ENCODE results near the gene PPM1A. TPM values are rescaled to one million over a fixed set of nuclear protein-coding genes. Genes with fewer than 3 reads are reported as not detected.

Gene PPM1A
- total RNA-seq, 2 donors from 2014 or later, result 37.0 to 42.4 TPM

DNA sequence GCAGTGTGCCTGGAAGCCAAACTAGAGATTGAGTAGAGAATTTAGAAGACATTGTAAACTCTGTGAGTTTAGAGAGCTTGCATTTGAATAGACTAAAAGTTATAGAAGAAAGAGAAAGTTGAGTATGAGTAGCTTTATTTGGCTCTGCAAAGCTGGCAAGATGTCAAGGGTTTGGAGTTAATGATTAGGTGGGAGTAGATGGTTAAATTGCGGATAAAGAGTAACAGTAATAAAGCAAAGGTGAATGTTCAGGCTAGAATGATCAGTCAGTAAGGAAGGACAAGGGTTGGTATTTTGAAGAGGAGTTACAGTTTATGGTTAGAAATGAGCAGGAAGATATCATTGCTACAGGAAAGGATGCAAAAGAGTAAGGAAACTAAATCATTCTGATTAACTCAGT is 5.2 kb downstream of the PPM1A start:
- peaks cover 0 to 66% of the 10 kb centered on the region in 2 donors for H3K4me1 ChIP-seq
- no peaks in the 10 kb centered on the region for H3K27me3 ChIP-seq
- TF ChIP-seq, protein P1, sequence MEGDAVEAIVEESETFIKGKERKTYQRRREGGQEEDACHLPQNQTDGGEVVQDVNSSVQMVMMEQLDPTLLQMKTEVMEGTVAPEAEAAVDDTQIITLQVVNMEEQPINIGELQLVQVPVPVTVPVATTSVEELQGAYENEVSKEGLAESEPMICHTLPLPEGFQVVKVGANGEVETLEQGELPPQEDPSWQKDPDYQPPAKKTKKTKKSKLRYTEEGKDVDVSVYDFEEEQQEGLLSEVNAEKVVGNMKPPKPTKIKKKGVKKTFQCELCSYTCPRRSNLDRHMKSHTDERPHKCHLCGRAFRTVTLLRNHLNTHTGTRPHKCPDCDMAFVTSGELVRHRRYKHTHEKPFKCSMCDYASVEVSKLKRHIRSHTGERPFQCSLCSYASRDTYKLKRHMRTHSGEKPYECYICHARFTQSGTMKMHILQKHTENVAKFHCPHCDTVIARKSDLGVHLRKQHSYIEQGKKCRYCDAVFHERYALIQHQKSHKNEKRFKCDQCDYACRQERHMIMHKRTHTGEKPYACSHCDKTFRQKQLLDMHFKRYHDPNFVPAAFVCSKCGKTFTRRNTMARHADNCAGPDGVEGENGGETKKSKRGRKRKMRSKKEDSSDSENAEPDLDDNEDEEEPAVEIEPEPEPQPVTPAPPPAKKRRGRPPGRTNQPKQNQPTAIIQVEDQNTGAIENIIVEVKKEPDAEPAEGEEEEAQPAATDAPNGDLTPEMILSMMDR (IDR thresholded peaks at IDR 0.05), result no peak
- H3K9me3 ChIP-seq, result no peaks in the 10 kb centered on the region
- H3K4me3 ChIP-seq, result no peak overlapping the region
- no peak overlapping the region for H3K27ac ChIP-seq
- no peak for DNase-seq (ENCODE audit: low spot score)
- H3K36me3 ChIP-seq, result no peaks in the 10 kb centered on the region

DNA sequence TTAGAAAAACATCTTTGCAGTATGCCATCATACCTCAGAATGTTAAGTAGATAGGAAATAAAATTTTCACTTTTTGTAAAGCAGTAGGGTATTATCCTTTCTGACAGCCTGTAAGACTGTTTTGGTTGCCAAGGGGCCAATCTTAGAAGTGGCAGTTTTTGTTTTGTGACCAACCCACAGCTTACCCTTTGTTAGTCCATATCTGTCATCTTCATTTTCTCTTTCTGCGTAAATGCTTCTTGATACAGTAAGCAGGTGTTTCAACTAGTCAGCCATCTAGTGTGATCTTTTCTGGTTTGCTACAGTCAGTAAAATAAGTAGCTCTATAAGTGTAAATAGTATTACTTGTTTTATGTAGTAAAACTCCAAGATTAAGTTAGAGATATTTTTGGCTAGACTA is 8.8 kb downstream of the PPM1A start:
- H3K4me3 ChIP-seq, result no peak overlapping the region
- H3K36me3 ChIP-seq, result no peaks in the 10 kb centered on the region
- TF ChIP-seq, protein P1 (IDR thresholded peaks at IDR 0.05), result no peak
- no peak for DNase-seq (ENCODE audit: low spot score)
- no peaks in the 10 kb centered on the region for H3K9me3 ChIP-seq
- H3K4me1 ChIP-seq, result peaks cover 0 to 53% of the 10 kb centered on the region in 2 donors
- no peaks in the 10 kb centered on the region for H3K27me3 ChIP-seq
- no peak overlapping the region for H3K27ac ChIP-seq

DNA sequence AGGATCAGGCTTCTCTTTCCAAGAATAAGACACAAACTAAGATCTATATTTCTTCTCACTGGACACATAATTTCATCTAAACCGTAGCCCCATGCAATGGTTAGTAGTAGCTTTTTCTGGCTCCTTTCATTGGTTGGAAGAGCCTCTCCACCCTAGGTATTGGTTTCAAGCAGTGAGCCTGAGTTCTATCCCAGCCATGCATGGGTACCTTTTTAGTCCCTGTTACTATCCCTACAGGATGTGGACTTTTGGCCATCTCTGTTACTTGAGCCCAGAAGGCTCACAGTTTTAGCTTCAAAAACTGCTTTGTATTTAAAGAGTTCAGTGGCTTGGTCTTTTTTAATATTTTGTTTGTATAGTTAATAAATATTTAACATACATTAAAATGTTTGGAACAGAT is 16.1 kb downstream of the PPM1A start:
- no peak for DNase-seq (ENCODE audit: low spot score)
- TF ChIP-seq, protein P1 (IDR thresholded peaks at IDR 0.05), result no peak
- Histone ChIP-seq H3K27me3 (no peaks in the 10 kb centered on the region), H3K4me3 (no peak overlapping the region), H3K9me3 (peaks cover 0 to 32% of the 10 kb centered on the region in 2 donors), H3K4me1 (peaks cover 0 to 10% of the 10 kb centered on the region in 2 donors), H3K36me3 (no peaks in the 10 kb centered on the region), H3K27ac (no peak overlapping the region)

DNA sequence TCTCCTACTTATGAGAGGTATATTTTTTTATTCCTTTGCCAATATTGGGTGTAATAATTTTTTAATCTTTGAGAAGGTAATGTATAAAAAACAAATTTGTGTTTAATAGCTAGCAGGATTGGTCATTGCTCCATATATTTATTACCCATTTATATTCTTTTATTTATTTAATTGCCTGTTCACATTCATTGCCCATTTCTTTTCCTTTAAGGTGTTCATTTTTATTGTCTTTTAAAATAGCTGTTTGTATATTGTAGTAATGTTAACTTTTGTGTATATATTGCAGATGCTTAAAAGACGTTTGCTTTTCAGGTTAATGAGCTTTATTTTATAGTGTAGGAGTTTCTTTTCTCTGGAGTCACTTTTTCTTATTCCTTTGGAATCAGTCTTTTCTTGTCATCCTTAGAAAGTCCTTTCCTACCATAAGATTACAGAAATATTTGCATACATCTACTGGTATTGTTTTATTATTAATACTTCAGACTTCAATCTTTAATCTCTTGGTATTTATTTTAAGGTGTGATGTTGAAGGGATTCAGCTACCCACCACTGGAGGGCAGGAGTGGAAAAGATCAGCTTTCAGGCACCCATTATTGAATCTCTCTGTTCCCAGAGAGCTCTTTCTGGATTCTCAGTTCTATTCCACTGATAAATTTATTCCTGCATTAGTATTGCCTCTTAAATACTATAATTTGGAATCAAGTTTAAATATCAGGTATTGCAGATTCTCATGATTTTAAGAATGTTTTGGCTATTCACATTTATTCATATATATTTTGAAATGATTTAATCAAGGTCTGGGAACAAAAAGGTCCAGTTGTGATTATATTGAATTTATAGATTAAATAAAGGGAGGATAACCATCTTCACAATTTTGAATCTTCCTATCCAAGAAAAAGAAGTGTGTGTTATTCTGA is 17.3 kb downstream of the PPM1A start:
- no peaks in the 10 kb centered on the region for H3K36me3 ChIP-seq
- TF ChIP-seq, protein P1 (IDR thresholded peaks at IDR 0.05), result peak in 1 of 2 donors; percentile 43
- DNase-seq (ENCODE audit: low spot score), result no peak
- H3K9me3 ChIP-seq, result peaks cover 0 to 32% of the 10 kb centered on the region in 2 donors
- H3K4me3 ChIP-seq, result no peak overlapping the region
- no peak overlapping the region for H3K27ac ChIP-seq
- peaks cover 0 to 9% of the 10 kb centered on the region in 2 donors for H3K4me1 ChIP-seq
- no peaks in the 10 kb centered on the region for H3K27me3 ChIP-seq

DNA sequence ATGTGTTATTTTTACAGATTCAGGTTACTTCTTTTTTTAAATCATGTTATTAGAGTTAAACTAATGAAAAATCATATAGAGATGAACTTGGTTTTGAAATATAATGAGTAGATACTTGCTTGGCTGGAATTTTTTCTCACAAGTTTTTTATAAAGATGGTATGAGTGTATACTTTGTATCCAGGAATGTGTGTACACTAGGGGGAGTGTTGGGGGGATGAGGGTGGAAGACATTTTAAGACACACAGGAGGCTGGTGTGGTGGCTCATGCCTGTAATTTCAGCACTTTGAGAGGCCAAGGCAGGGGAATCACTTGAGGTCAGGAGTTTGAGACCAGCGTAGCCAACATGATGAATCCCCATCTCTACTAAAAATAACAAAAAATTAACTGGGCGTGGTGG is 23.2 kb downstream of the PPM1A start:
- H3K36me3 ChIP-seq, result no peaks in the 10 kb centered on the region
- TF ChIP-seq, protein P1 (IDR thresholded peaks at IDR 0.05), result no peak
- H3K27ac ChIP-seq, result no peak overlapping the region
- peaks cover 0 to 50% of the 10 kb centered on the region in 2 donors for H3K4me1 ChIP-seq
- no peaks in the 10 kb centered on the region for H3K27me3 ChIP-seq
- DNase-seq (ENCODE audit: low spot score), result no peak
- H3K9me3 ChIP-seq, result peaks cover 0 to 8% of the 10 kb centered on the region in 2 donors
- H3K4me3 ChIP-seq, result no peak overlapping the region
